ENCODE measurements around the gene GNA12.

Gene GNA12

DNA sequence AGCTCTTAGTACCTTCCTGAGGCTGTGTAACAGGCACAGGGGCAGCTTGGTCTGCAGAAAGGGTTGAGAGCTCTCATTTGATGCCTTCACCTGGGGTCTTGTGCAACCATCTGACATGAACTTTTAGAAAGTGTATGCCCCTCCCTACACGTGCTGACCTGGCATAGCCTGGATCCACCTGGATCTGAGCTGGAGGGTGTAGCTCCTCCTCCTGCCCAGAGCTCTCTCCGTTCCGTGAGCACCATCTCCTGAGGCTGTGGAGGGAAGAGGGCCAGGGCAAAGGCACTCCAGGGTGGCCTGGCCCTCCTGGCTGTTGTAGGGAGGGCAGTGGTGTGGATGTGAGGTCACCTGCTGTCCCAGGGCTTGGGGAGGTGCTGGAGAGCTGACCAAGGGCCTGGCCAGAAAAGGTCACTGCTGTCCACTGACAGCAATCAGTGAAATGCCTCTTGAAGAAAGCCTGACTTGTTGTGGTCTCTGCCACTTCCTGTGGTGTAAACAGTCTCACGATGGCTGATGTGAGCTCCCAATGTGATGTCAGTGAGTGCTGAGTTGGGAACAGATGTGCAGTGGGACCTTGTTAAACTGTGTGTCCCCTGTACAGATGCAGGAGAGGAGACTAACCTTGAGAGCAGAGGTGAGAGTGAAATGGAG, 133.1 kb downstream of the GNA12 start:
- TF ChIP-seq ZFX (IDR thresholded peaks at IDR 0.05): no peak
- TF ChIP-seq, protein P1, sequence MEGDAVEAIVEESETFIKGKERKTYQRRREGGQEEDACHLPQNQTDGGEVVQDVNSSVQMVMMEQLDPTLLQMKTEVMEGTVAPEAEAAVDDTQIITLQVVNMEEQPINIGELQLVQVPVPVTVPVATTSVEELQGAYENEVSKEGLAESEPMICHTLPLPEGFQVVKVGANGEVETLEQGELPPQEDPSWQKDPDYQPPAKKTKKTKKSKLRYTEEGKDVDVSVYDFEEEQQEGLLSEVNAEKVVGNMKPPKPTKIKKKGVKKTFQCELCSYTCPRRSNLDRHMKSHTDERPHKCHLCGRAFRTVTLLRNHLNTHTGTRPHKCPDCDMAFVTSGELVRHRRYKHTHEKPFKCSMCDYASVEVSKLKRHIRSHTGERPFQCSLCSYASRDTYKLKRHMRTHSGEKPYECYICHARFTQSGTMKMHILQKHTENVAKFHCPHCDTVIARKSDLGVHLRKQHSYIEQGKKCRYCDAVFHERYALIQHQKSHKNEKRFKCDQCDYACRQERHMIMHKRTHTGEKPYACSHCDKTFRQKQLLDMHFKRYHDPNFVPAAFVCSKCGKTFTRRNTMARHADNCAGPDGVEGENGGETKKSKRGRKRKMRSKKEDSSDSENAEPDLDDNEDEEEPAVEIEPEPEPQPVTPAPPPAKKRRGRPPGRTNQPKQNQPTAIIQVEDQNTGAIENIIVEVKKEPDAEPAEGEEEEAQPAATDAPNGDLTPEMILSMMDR (conservative IDR thresholded peaks at IDR 0.05): no peak
- no peak overlapping the region for H3K27ac ChIP-seq

DNA sequence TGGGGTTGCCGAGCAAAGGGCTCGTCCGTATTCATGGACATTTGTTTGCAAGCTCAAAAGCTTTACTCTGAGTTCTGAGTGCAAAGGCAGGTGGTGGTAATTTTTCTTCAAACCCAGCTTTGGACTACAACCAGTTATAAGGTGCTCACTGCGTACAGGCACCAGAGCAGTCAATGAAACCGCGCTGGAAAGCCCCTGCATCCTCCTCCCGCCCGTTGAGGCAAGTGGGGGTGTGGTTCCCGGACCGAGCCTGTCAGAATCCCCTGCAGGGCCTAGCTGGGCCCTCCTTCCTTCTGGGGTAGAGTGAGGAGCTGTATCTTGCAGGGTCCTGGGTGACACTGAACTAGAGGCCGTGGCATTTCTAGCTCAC, 133.8 kb downstream of the GNA12 start:
- no peak overlapping the region for H3K27ac ChIP-seq

DNA sequence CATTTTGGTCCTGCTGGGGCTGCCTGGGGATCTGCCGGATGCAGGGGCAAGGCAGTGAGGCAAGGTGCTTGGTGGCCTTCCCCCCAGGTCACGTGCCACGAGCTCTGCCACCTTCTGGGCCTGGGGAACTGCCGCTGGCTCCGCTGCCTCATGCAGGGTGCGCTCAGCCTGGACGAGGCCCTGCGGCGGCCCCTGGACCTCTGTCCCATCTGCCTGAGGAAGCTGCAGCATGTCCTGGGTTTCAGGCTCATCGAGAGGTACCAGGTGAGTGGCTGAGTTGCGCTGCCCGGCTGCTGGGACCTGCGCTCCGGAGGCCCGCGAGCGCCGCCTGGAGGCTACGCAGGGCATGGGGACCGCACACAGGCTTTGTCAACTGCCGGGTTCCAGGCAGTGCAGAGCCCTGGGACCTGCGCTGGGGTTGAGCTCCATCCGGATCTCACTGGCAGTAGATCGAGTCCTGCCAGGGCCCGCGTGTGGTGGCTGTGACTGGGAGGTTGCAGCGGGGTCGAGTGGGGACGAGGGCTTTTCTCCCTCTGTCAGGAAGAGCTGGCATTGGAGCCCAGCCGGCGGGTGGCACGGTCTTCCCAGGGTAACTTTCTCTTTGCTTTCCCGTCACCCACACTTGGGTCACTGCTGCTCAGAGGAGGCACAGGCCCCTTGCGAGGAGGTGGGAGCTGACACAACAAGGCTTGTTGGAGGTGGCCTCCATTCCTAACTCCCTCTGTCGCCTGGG, 134.4 kb downstream of the GNA12 start:
- TF ChIP-seq ZFX (IDR thresholded peaks at IDR 0.05): no peak
- TF ChIP-seq, protein P1 (conservative IDR thresholded peaks at IDR 0.05): peak; percentile 88

More for the DNA sequence above, 133.8 kb downstream of the GNA12 start:
- TF ChIP-seq, protein P1 (conservative IDR thresholded peaks at IDR 0.05): no peak
- TF ChIP-seq ZFX (IDR thresholded peaks at IDR 0.05): no peak

GRCh38 chr7:2708547-2709310, 135.4 kb downstream of the GNA12 start:
- TF ChIP-seq, protein P1 (conservative IDR thresholded peaks at IDR 0.05): no peak
- TF ChIP-seq ZFX (IDR thresholded peaks at IDR 0.05): no peak
- H3K27ac ChIP-seq: no peak overlapping the region

More for the DNA sequence above, 134.4 kb downstream of the GNA12 start:
- H3K27ac ChIP-seq: no peak overlapping the region

- TF ChIP-seq, protein P1 (conservative IDR thresholded peaks at IDR 0.05): no peak
- no peak for TF ChIP-seq ZFX (IDR thresholded peaks at IDR 0.05)
- no peak overlapping the region for H3K27ac ChIP-seq
Observed at GRCh38 chr7:2708041-2708440, 136.1 kb downstream of the GNA12 start.

GRCh38 chr7:2707481-2707880, 136.6 kb downstream of the GNA12 start:
- no peak overlapping the region for H3K27ac ChIP-seq
- no peak for TF ChIP-seq ZFX (IDR thresholded peaks at IDR 0.05)
- TF ChIP-seq, protein P1 (conservative IDR thresholded peaks at IDR 0.05): no peak

- no peak overlapping the region for H3K27ac ChIP-seq
- TF ChIP-seq, protein P1 (conservative IDR thresholded peaks at IDR 0.05): no peak
- TF ChIP-seq ZFX (IDR thresholded peaks at IDR 0.05): no peak
Observed at GRCh38 chr7:2706685-2707126, 137.4 kb downstream of the GNA12 start.
